ENCODE results near the gene SMO. TPM values are rescaled to one million over a fixed set of nuclear protein-coding genes. Genes with fewer than 3 reads are reported as not detected.
A peak's percentile ranks its signal among the peaks of the same experiment; 100 is the strongest.

SMO gene
- total and polyA plus RNA-seq, 9 of the 15 experiments (the other 6 are each of a cell fraction or from before 2014, with no cell fraction given), result 0.05 to 0.13 (median 0.10) TPM; not detected in 5

DNA sequence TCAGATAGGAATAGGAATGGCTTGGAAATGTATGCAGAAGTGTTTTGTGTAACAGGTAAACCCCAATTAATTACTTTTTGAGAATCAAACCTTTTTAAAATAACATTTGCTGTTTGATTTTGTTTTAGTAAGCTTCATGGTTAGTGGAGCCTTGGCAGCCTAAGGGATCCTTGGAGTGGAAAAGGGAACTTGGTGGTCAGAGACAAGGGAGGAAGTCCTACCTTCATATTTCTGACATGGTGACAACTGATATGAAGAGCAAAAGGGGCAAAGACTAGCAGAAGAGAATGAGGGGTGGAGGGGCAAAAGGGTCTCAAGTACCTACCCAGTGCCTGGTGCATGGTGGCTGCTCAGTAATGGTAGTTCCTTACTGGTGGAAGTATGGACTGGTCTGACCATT lies 68.7 kb downstream of the SMO start:
- Histone ChIP-seq H3K9me1 (ENCODE audit: control insufficient read depth, insufficient read depth, low read length) (no peaks in the 10 kb centered on the region), H3K9me3 (replicated peaks; ENCODE audit: control insufficient read depth, insufficient read depth, low read depth, low read length) (no peaks in the 10 kb centered on the region), H3K27ac (ENCODE audit: extremely low read depth, low read depth, low read length) (no peak overlapping the region), H4K20me1 (replicated peaks; ENCODE audit: control insufficient read depth, insufficient read depth, low read length) (no peaks in the 10 kb centered on the region), H3K9ac (ENCODE audit: insufficient read depth in 1 of 2, low read depth in 2 of 2, low read length in 2 of 2) (no peak overlapping the region), H3K4me3 (no peak overlapping the region), H3K27me3 (ENCODE audit: control insufficient read depth in 2 of 2, insufficient read depth in 2 of 2, low read length in 2 of 2) (no peaks in the 10 kb centered on the region; a peak in 1 of 5 replicates), H3K36me3 (ENCODE audit: control insufficient read depth, insufficient read depth, low read length) (no peaks in the 10 kb centered on the region), H3K79me2 (ENCODE audit: control insufficient read depth, insufficient read depth, low read length) (no peaks in the 10 kb centered on the region), H3K4me1 (replicated peaks in 1 of 2; ENCODE audit: control insufficient read depth in 2 of 2, insufficient read depth in 2 of 2, low read length in 2 of 2) (peaks cover 0 to 7% of the 10 kb centered on the region in 2 experiments; a peak in 1 of 5 replicates), H2AFZ (ENCODE audit: low read depth, low read length) (no peak overlapping the region), H3K4me2 (ENCODE audit: insufficient read depth, low read length) (no peak overlapping the region)
- ChIA-PET POLR2A (no interaction called here), CTCF (ENCODE audit: low intra/inter-chr PET ratio) (interaction anchor here (0.5 kb wide), 1 partner anchor 261 kb away, joined by 3 read pairs; no protein-coding TSS in a partner anchor)
- TF ChIP-seq, protein P1, sequence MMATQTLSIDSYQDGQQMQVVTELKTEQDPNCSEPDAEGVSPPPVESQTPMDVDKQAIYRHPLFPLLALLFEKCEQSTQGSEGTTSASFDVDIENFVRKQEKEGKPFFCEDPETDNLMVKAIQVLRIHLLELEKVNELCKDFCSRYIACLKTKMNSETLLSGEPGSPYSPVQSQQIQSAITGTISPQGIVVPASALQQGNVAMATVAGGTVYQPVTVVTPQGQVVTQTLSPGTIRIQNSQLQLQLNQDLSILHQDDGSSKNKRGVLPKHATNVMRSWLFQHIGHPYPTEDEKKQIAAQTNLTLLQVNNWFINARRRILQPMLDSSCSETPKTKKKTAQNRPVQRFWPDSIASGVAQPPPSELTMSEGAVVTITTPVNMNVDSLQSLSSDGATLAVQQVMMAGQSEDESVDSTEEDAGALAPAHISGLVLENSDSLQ (IDR thresholded peaks at IDR 0.05), result peak; percentile 18; the same call in 1 of the 2 replicates
- TF ChIP-seq EHMT2 (IDR thresholded peaks at IDR 0.05) (no peak), SPI1 (IDR thresholded peaks at IDR 0.05; ENCODE audit: borderline replicate concordance, low read depth, low read length) (peak; percentile 87; the same call in 1 of the 2 replicates), MEIS2 (IDR thresholded peaks at IDR 0.05; ENCODE audit: partially characterized antibody) (peak; percentile 32)
- intact Hi-C loops (cut with micrococcal nuclease) (no loop called here), in situ Hi-C loops (cut with MboI) (no loop called here)
- DNase-seq (ENCODE audit: extremely low read depth in 1 of 4, low spot score in 3 of 4) (no peak), ATAC-seq (no peak; the same call in 2 of the 3 replicates), FAIRE-seq (no peak)
- BruUV-seq (replicated peaks), result no TSS peak

Data from K562 (cell line).